HepG2 (cell line): ENCODE results near the gene PRM2. TPM values are rescaled to one million over a fixed set of nuclear protein-coding genes. Genes with fewer than 3 reads are reported as not detected.

Experiments
- ELF1 ChIP-seq: sonication (generic); formaldehyde crosslinking; IDR thresholded peaks from 2 replicates; pipeline ENCODE4 v1.4.0; 2020; ENCODE audit warnings: missing genetic modification reagents
- ERF ChIP-seq: IDR thresholded peaks from 2 replicates; pipeline ENCODE4 v1.6.1; 2018; ENCODE audit warnings: missing biosample characterization, missing genetic modification reagents
- GATAD2A ChIP-seq: IDR thresholded peaks from 2 replicates; pipeline ENCODE4 v1.6.1; 2016
- HNF4A ChIP-seq: sonication (generic); formaldehyde crosslinking; IDR thresholded peaks from 2 replicates; pipeline ENCODE4 v1.4.0; 2020; ENCODE audit warnings: missing genetic modification reagents
- LCORL ChIP-seq, 2 experiments: fragments of 450-650 bp in 1 of 2; sonication (generic) in 1 of 2; formaldehyde crosslinking in 1 of 2; IDR thresholded peaks; 2 replicates each; pipeline versions ENCODE4 v1.5.0 to v1.6.1; 2017 to 2020; ENCODE audit warnings: antibody characterized with exemption in 1 of 2, missing genetic modification reagents in 1 of 2
- RCOR2 ChIP-seq: IDR thresholded peaks from 2 replicates; pipeline ENCODE4 v1.6.1; 2016; ENCODE audit warnings: missing biosample characterization, missing genetic modification reagents
- RFXANK ChIP-seq: IDR thresholded peaks from 2 replicates; pipeline ENCODE4 v1.6.1; 2016
- UBTF ChIP-seq: sonication (generic); formaldehyde crosslinking; IDR thresholded peaks from 2 replicates; pipeline ENCODE4 v1.4.0; 2020; ENCODE audit warnings: mild to moderate bottlenecking, missing genetic modification reagents
- ZNF142 ChIP-seq: sonication (generic); formaldehyde crosslinking; IDR thresholded peaks from 2 replicates; pipeline ENCODE4 v1.4.0; 2020; ENCODE audit warnings: missing genetic modification reagents
- ZNF205 ChIP-seq: IDR thresholded peaks from 2 replicates; pipeline ENCODE4 v1.6.1; 2018; ENCODE audit warnings: missing biosample characterization, missing genetic modification reagents
- ZNF281 ChIP-seq: sonication (generic); formaldehyde crosslinking; IDR thresholded peaks from 2 replicates; pipeline ENCODE4 v1.4.0; 2020; ENCODE audit warnings: missing genetic modification reagents, borderline replicate concordance
- ZNF598 ChIP-seq: sonication (generic); formaldehyde crosslinking; IDR thresholded peaks from 2 replicates; pipeline ENCODE4 v1.5.1; 2020; ENCODE audit warnings: mild to moderate bottlenecking, missing genetic modification reagents, borderline replicate concordance
- ZNF687 ChIP-seq: sonication (generic); formaldehyde crosslinking; IDR thresholded peaks from 2 replicates; pipeline ENCODE4 v1.5.1; 2020; ENCODE audit warnings: mild to moderate bottlenecking, missing genetic modification reagents, moderate library complexity
- ZNF776 ChIP-seq: sonication (generic); formaldehyde crosslinking; IDR thresholded peaks from 2 replicates; pipeline ENCODE4 v1.4.0; 2020; ENCODE audit warnings: mild to moderate bottlenecking, missing genetic modification reagents
- polyA plus RNA-seq, 8 experiments: library from polyadenylated mRNA; depleted of rRNA in 3 of 8; stranded (reverse) in 7 of 8; unstranded in 1 of 8; fragments of >200 nt; fragmentation: Illumina TruSeq in 4 of 8; extraction: Trizol in 4 of 8; gene quantifications; 2 replicates each; pipeline versions ENCODE4 v1.2.1 to v1.2.3, GENCODE V29; 2011 to 2016; ENCODE audit warnings: low read depth in 4 of 8, missing spikeins in 1 of 8, mixed read lengths in 1 of 8; ENCODE audit not compliant: insufficient read depth in 1 of 8
- total RNA-seq, 5 experiments: library from RNA; depleted of rRNA; stranded (reverse); fragments of >200 nt; fragmentation: Illumina TruSeq; extraction: Trizol; gene quantifications; 2 replicates each; pipeline ENCODE4 v1.2.3, GENCODE V29; 2016; ENCODE audit warnings: low read depth in 1 of 5

The PRM2 gene
- total and polyA plus RNA-seq, 2 of the 13 experiments (the other 11 are each of a cell fraction or from before 2014, with no cell fraction given) = 0.54 TPM; not detected in 1

GRCh38 chr16:11283820-11284248 lies 7.6 kb upstream of the PRM2 start (continued):
- peak; percentile 37; the same call in 1 of the 2 replicates for TF ChIP-seq ELF1 (CRISPR knock-in tag)
- peak; percentile 69 for TF ChIP-seq GATAD2A (CRISPR knock-in tag)
- TF ChIP-seq LCORL (IDR thresholded peaks at IDR 0.05) = no peak
- TF ChIP-seq LCORL (CRISPR knock-in tag; IDR thresholded peaks at IDR 0.05) = peak; percentile 79
- 0 out of 2 replicates have a peak, but pooled peaks have one; percentile 30 for TF ChIP-seq UBTF (CRISPR knock-in tag)
- TF ChIP-seq ERF = peak; percentile 70; the same call in 1 of the 2 replicates
- TF ChIP-seq ZNF687 = peak; percentile 41; the same call in 1 of the 2 replicates
- peak; percentile 45; the same call in 1 of the 2 replicates for TF ChIP-seq RCOR2 (CRISPR knock-in tag)
- 0 out of 2 replicates have a peak, but pooled peaks have one; percentile 10 for TF ChIP-seq HNF4A
- TF ChIP-seq ZNF205 (CRISPR knock-in tag) = 0 out of 2 replicates have a peak, but pooled peaks have one; percentile 52
- 0 out of 2 replicates have a peak, but pooled peaks have one; percentile 41 for TF ChIP-seq RFXANK
- no peak for TF ChIP-seq ZNF776 (CRISPR knock-in tag)
- no peak; the same call in 1 of the 2 replicates for TF ChIP-seq ZNF281 (CRISPR knock-in tag)
- TF ChIP-seq ZNF142 (CRISPR knock-in tag) = 0 out of 2 replicates have a peak, but pooled peaks have one; percentile 18
- TF ChIP-seq ZNF598 (CRISPR knock-in tag) = 0 out of 2 replicates have a peak, but pooled peaks have one; percentile 5
